Measurements from ENCODE around the gene AIM2. TPM values are rescaled to one million over a fixed set of nuclear protein-coding genes. Genes with fewer than 3 reads are reported as not detected.
"Not testable (repeated sequence)": the region's sequence is repeated elsewhere in the genome, so short reads cannot be mapped to it uniquely, and the experiment has no call there.

Gene AIM2
- total RNA-seq, 1 experiment from 2014 or later: not detected

- TF ChIP-seq CTCF (IDR thresholded peaks at IDR 0.05; ENCODE audit: insufficient read depth in 1 of 2, low read depth in 1 of 2, low read length in 1 of 2, severe bottlenecking in 1 of 2, unreplicated experiment in 1 of 2): no peak
- Mint-ChIP-seq H3K27ac (ENCODE audit: unreplicated experiment) (no peak overlapping the region), H3K9me3 (ENCODE audit: unreplicated experiment) (no peaks in the 10 kb centered on the region), H3K4me1 (ENCODE audit: low read depth, unreplicated experiment) (no peaks in the 10 kb centered on the region), H3K27me3 (ENCODE audit: insufficient read depth, unreplicated experiment) (no peaks in the 10 kb centered on the region), H3K36me3 (ENCODE audit: insufficient read depth, unreplicated experiment) (no peaks in the 10 kb centered on the region), H3K4me3 (ENCODE audit: unreplicated experiment) (no peak overlapping the region)
- intact Hi-C loops (cut with micrococcal nuclease; ENCODE audit: unreplicated experiment): no loop called here
- no TSS peak for BruUV-seq (replicated peaks)
- no peaks in the 10 kb centered on the region for H3K27me3 ChIP-seq (replicated peaks; ENCODE audit: control insufficient read depth, insufficient read depth, low read length)
- DNase-seq: no peak
- no peaks in the 10 kb centered on the region for H3K36me3 ChIP-seq (ENCODE audit: control insufficient read depth, insufficient read depth, low read length)
- no peak overlapping the region for H3K4me3 ChIP-seq (ENCODE audit: low read depth, low read length)
- no peaks in the 10 kb centered on the region for H3K4me1 ChIP-seq
- ChIA-PET CTCF (no interaction called here), POLR2A (no interaction called here)
- no peaks in the 10 kb centered on the region for H3K9me3 ChIP-seq
These were observed 25.1 kb downstream of the AIM2 start for GRCh38 chr1:159051436-159051835.

- H3K4me3 Mint-ChIP-seq (ENCODE audit: unreplicated experiment); CTCF ChIA-PET; POLR2A ChIA-PET; H3K36me3 ChIP-seq (ENCODE audit: control insufficient read depth, insufficient read depth, low read length); H3K4me1 ChIP-seq; H3K27me3 Mint-ChIP-seq (ENCODE audit: insufficient read depth, unreplicated experiment); H3K4me1 Mint-ChIP-seq (ENCODE audit: low read depth, unreplicated experiment); H3K36me3 Mint-ChIP-seq (ENCODE audit: insufficient read depth, unreplicated experiment); H3K27ac Mint-ChIP-seq (ENCODE audit: unreplicated experiment); H3K9me3 ChIP-seq; H3K9me3 Mint-ChIP-seq (ENCODE audit: unreplicated experiment); DNase-seq; H3K27me3 ChIP-seq (replicated peaks; ENCODE audit: control insufficient read depth, insufficient read depth, low read length); intact Hi-C loops (cut with micrococcal nuclease; ENCODE audit: unreplicated experiment); H3K4me3 ChIP-seq (ENCODE audit: low read depth, low read length); BruUV-seq (replicated peaks): not testable (repeated sequence)
These were observed 30.1 kb downstream of the AIM2 start for GRCh38 chr1:159046486-159046885.

GRCh38 chr1:159040893-159041724, 35.5 kb downstream of the AIM2 start:
- H3K9me3 ChIP-seq: no peaks in the 10 kb centered on the region
- BruUV-seq (replicated peaks): no TSS peak
- DNase-seq: no peak
- H3K9me3 Mint-ChIP-seq (ENCODE audit: unreplicated experiment): no peaks in the 10 kb centered on the region
- no peak overlapping the region for H3K27ac Mint-ChIP-seq (ENCODE audit: unreplicated experiment)
- ChIA-PET POLR2A (no interaction called here), CTCF (no interaction called here)
- no peaks in the 10 kb centered on the region for H3K4me1 ChIP-seq
- no peak overlapping the region for H3K4me3 ChIP-seq (ENCODE audit: low read depth, low read length)
- no peaks in the 10 kb centered on the region for H3K36me3 Mint-ChIP-seq (ENCODE audit: insufficient read depth, unreplicated experiment)
- intact Hi-C loops (cut with micrococcal nuclease; ENCODE audit: unreplicated experiment): no loop called here
- no peak overlapping the region for H3K4me3 Mint-ChIP-seq (ENCODE audit: unreplicated experiment)
- no peak for TF ChIP-seq CTCF (IDR thresholded peaks at IDR 0.05; ENCODE audit: insufficient read depth in 1 of 2, low read depth in 1 of 2, low read length in 1 of 2, severe bottlenecking in 1 of 2, unreplicated experiment in 1 of 2)
- H3K36me3 ChIP-seq (ENCODE audit: control insufficient read depth, insufficient read depth, low read length): no peaks in the 10 kb centered on the region
- H3K27me3 ChIP-seq (replicated peaks; ENCODE audit: control insufficient read depth, insufficient read depth, low read length): no peaks in the 10 kb centered on the region
- H3K27me3 Mint-ChIP-seq (ENCODE audit: insufficient read depth, unreplicated experiment): no peaks in the 10 kb centered on the region
- no peaks in the 10 kb centered on the region for H3K4me1 Mint-ChIP-seq (ENCODE audit: low read depth, unreplicated experiment)

Measured in Caco-2 (cell line).